Measurements from ENCODE around the gene TMCO4. TPM values are rescaled to one million over a fixed set of nuclear protein-coding genes. Genes with fewer than 3 reads are reported as not detected.
"Not testable (repeated sequence)": the region's sequence is repeated elsewhere in the genome, so short reads cannot be mapped to it uniquely, and the experiment has no call there.

The TMCO4 gene
- total and polyA plus RNA-seq, 5 donors from 2014 or later: 10.9 to 18.7 (median 14.1) TPM

- no peaks in the 10 kb centered on the region for H3K4me1 Mint-ChIP-seq
- H3K36me3 ChIP-seq (ENCODE audit: control insufficient read depth, insufficient read depth, low read length): no peaks in the 10 kb centered on the region
These were observed 18.6 kb upstream of the TMCO4 start for GRCh38 chr1:19818324-19818723.

GRCh38 chr1:19817160-19817559 is 17.4 kb upstream of the TMCO4 start:
- Mint-ChIP-seq H3K27me3 (peaks cover 20% of the 10 kb centered on the region), H3K36me3 (no peaks in the 10 kb centered on the region), H3K4me1 (no peaks in the 10 kb centered on the region), H3K4me3 (no peak overlapping the region), H3K9me3 (no peaks in the 10 kb centered on the region), H3K27ac (no peak overlapping the region)
- Histone ChIP-seq H3K4me3 (ENCODE audit: low read depth, low read length) (no peak overlapping the region), H3K27me3 (ENCODE audit: control insufficient read depth, insufficient read depth, low read length) (no peaks in the 10 kb centered on the region), H3K27ac (ENCODE audit: insufficient read depth, low read length, poor library complexity, severe bottlenecking) (no peak overlapping the region), H3K9me3 (ENCODE audit: control insufficient read depth in 2 of 2, low read length in 2 of 2) (no peaks in the 10 kb centered on the region), H3K4me1 (ENCODE audit: control insufficient read depth, insufficient read depth, low read length, poor library complexity, severe bottlenecking) (no peaks in the 10 kb centered on the region), H3K36me3 (ENCODE audit: control insufficient read depth, insufficient read depth, low read length) (no peaks in the 10 kb centered on the region)
- ATAC-seq (ENCODE audit: low read depth in 2 of 2): no peak
- DNase-seq: no peak

More at GRCh38 chr1:19818324-19818723, 18.6 kb upstream of the TMCO4 start:
- Mint-ChIP-seq H3K27ac (no peak overlapping the region), H3K36me3 (no peaks in the 10 kb centered on the region), H3K4me3 (no peak overlapping the region), H3K9me3 (no peaks in the 10 kb centered on the region), H3K27me3 (peaks cover 24% of the 10 kb centered on the region)
- Histone ChIP-seq H3K4me3 (ENCODE audit: low read depth, low read length) (no peak overlapping the region), H3K9me3 (ENCODE audit: control insufficient read depth in 2 of 2, low read length in 2 of 2) (no peaks in the 10 kb centered on the region), H3K27ac (ENCODE audit: insufficient read depth, low read length, poor library complexity, severe bottlenecking) (no peak overlapping the region), H3K27me3 (ENCODE audit: control insufficient read depth, insufficient read depth, low read length) (no peaks in the 10 kb centered on the region), H3K4me1 (ENCODE audit: control insufficient read depth, insufficient read depth, low read length, poor library complexity, severe bottlenecking) (no peaks in the 10 kb centered on the region)
- DNase-seq (no peak), ATAC-seq (ENCODE audit: low read depth in 2 of 2) (no peak)

- H3K27me3 Mint-ChIP-seq: peaks cover 19% of the 10 kb centered on the region
- DNase-seq; H3K9me3 ChIP-seq (ENCODE audit: control insufficient read depth in 2 of 2, low read length in 2 of 2); H3K4me3 Mint-ChIP-seq; H3K27ac Mint-ChIP-seq; H3K4me1 ChIP-seq (ENCODE audit: control insufficient read depth, insufficient read depth, low read length, poor library complexity, severe bottlenecking); H3K4me1 Mint-ChIP-seq; H3K36me3 ChIP-seq (ENCODE audit: control insufficient read depth, insufficient read depth, low read length); H3K36me3 Mint-ChIP-seq; H3K27ac ChIP-seq (ENCODE audit: insufficient read depth, low read length, poor library complexity, severe bottlenecking); H3K9me3 Mint-ChIP-seq; ATAC-seq (ENCODE audit: low read depth in 2 of 2); H3K4me3 ChIP-seq (ENCODE audit: low read depth, low read length); H3K27me3 ChIP-seq (ENCODE audit: control insufficient read depth, insufficient read depth, low read length): not testable (repeated sequence)
These were observed 17.0 kb upstream of the TMCO4 start for GRCh38 chr1:19816737-19817086.

GRCh38 chr1:19815801-19816736 is 16.4 kb upstream of the TMCO4 start:
- no peaks in the 10 kb centered on the region for H3K4me1 Mint-ChIP-seq
- H3K9me3 ChIP-seq (ENCODE audit: control insufficient read depth in 2 of 2, low read length in 2 of 2): no peaks in the 10 kb centered on the region
- no peaks in the 10 kb centered on the region for H3K27me3 ChIP-seq (ENCODE audit: control insufficient read depth, insufficient read depth, low read length)
- no peaks in the 10 kb centered on the region for H3K36me3 Mint-ChIP-seq
- H3K4me3 Mint-ChIP-seq: no peak overlapping the region
- H3K27me3 Mint-ChIP-seq: peaks cover 19% of the 10 kb centered on the region
- H3K27ac Mint-ChIP-seq: no peak overlapping the region
- DNase-seq (no peak), ATAC-seq (ENCODE audit: low read depth in 2 of 2) (no peak)
- no peaks in the 10 kb centered on the region for H3K36me3 ChIP-seq (ENCODE audit: control insufficient read depth, insufficient read depth, low read length)
- H3K4me3 ChIP-seq (ENCODE audit: low read depth, low read length): no peak overlapping the region
- H3K4me1 ChIP-seq (ENCODE audit: control insufficient read depth, insufficient read depth, low read length, poor library complexity, severe bottlenecking): no peaks in the 10 kb centered on the region
- no peaks in the 10 kb centered on the region for H3K9me3 Mint-ChIP-seq
- no peak overlapping the region for H3K27ac ChIP-seq (ENCODE audit: insufficient read depth, low read length, poor library complexity, severe bottlenecking)

- H3K4me3 ChIP-seq (ENCODE audit: low read depth, low read length): no peak within 1 kb of the TSS
- no peaks in the 10 kb centered on the region for H3K9me3 ChIP-seq (ENCODE audit: control insufficient read depth in 2 of 2, low read length in 2 of 2)
- H3K36me3 Mint-ChIP-seq: no peaks in the 10 kb centered on the region
- no peak for ATAC-seq (ENCODE audit: low read depth in 2 of 2)
- no peaks in the 10 kb centered on the region for H3K4me1 ChIP-seq (ENCODE audit: control insufficient read depth, insufficient read depth, low read length, poor library complexity, severe bottlenecking)
- DNase-seq: no peak
- peaks cover 19% of the 10 kb centered on the region for H3K27me3 Mint-ChIP-seq
- H3K9me3 Mint-ChIP-seq: no peaks in the 10 kb centered on the region
- H3K27ac ChIP-seq (ENCODE audit: insufficient read depth, low read length, poor library complexity, severe bottlenecking): no peak within 1 kb of the TSS
- no peaks in the 10 kb centered on the region for H3K36me3 ChIP-seq (ENCODE audit: control insufficient read depth, insufficient read depth, low read length)
- no peaks in the 10 kb centered on the region for H3K27me3 ChIP-seq (ENCODE audit: control insufficient read depth, insufficient read depth, low read length)
- no peaks in the 10 kb centered on the region for H3K4me1 Mint-ChIP-seq
- no peak within 1 kb of the TSS for H3K27ac Mint-ChIP-seq
- peak within 1 kb of the TSS in 1 of 4 donors; percentile 52 for H3K4me3 Mint-ChIP-seq
These were observed 15.2 kb upstream of the TMCO4 start, which contains the start of gene RNF186 for GRCh38 chr1:19814681-19815503. RNF186 (minus strand) TSS chr1:19815283; CDS start chr1:19815101, 182 bp downstream.

- no peaks in the 10 kb centered on the region for H3K4me1 Mint-ChIP-seq
- Histone ChIP-seq H3K9me3 (ENCODE audit: control insufficient read depth in 2 of 2, low read length in 2 of 2) (no peaks in the 10 kb centered on the region), H3K4me3 (ENCODE audit: low read depth, low read length) (no peak overlapping the region), H3K27ac (ENCODE audit: insufficient read depth, low read length, poor library complexity, severe bottlenecking) (no peak overlapping the region), H3K36me3 (ENCODE audit: control insufficient read depth, insufficient read depth, low read length) (no peaks in the 10 kb centered on the region), H3K4me1 (ENCODE audit: control insufficient read depth, insufficient read depth, low read length, poor library complexity, severe bottlenecking) (no peaks in the 10 kb centered on the region), H3K27me3 (ENCODE audit: control insufficient read depth, insufficient read depth, low read length) (no peaks in the 10 kb centered on the region)
- ATAC-seq (ENCODE audit: low read depth in 2 of 2): no peak
- H3K4me3 Mint-ChIP-seq: peak overlapping the region in 1 of 4 donors; percentile 52
- no peaks in the 10 kb centered on the region for H3K36me3 Mint-ChIP-seq
- no peak overlapping the region for H3K27ac Mint-ChIP-seq
- peaks cover 19% of the 10 kb centered on the region for H3K27me3 Mint-ChIP-seq
- DNase-seq: no peak
- no peaks in the 10 kb centered on the region for H3K9me3 Mint-ChIP-seq
These were observed 14.5 kb upstream of the TMCO4 start for GRCh38 chr1:19814244-19814661.

- H3K27ac ChIP-seq (ENCODE audit: insufficient read depth, low read length, poor library complexity, severe bottlenecking): no peak overlapping the region
- H3K36me3 ChIP-seq (ENCODE audit: control insufficient read depth, insufficient read depth, low read length): no peaks in the 10 kb centered on the region
- H3K4me1 ChIP-seq (ENCODE audit: control insufficient read depth, insufficient read depth, low read length, poor library complexity, severe bottlenecking): no peaks in the 10 kb centered on the region
- H3K9me3 Mint-ChIP-seq: no peaks in the 10 kb centered on the region
- no peak overlapping the region for H3K4me3 ChIP-seq (ENCODE audit: low read depth, low read length)
- H3K27me3 Mint-ChIP-seq: peaks cover 19% of the 10 kb centered on the region
- DNase-seq (no peak), ATAC-seq (ENCODE audit: low read depth in 2 of 2) (no peak)
- no peaks in the 10 kb centered on the region for H3K9me3 ChIP-seq (ENCODE audit: control insufficient read depth in 2 of 2, low read length in 2 of 2)
- no peaks in the 10 kb centered on the region for H3K36me3 Mint-ChIP-seq
- H3K4me1 Mint-ChIP-seq: no peaks in the 10 kb centered on the region
- no peak overlapping the region for H3K4me3 Mint-ChIP-seq
- no peaks in the 10 kb centered on the region for H3K27me3 ChIP-seq (ENCODE audit: control insufficient read depth, insufficient read depth, low read length)
- no peak overlapping the region for H3K27ac Mint-ChIP-seq
These were observed 13.9 kb upstream of the TMCO4 start for GRCh38 chr1:19813643-19813960.

Measured in CD4-positive, CD25-positive, alpha-beta regulatory T cell (primary cell).